Osteocyte (in vitro differentiated cells): ENCODE results near the gene C5orf15. TPM values are rescaled to one million over a fixed set of nuclear protein-coding genes. Genes with fewer than 3 reads are reported as not detected.
A peak's percentile ranks its signal among the peaks of the same experiment; 100 is the strongest.

ENCODE experiments used
- DNase-seq: peaks from one replicate; pipeline ENCODE4 v3.0.0; 2021; ENCODE audit warnings: mixed read lengths; ENCODE audit not compliant: unreplicated experiment; ENCODE audit errors: extremely low spot score
- H3K27ac Mint-ChIP-seq: one replicate; pipeline ENCODE4 v1.8.0; 2021; ENCODE audit warnings: mild to moderate bottlenecking, mixed read lengths; ENCODE audit not compliant: unreplicated experiment
- H3K27me3 Mint-ChIP-seq: one replicate; pipeline ENCODE4 v1.8.0; 2021; ENCODE audit warnings: mixed read lengths; ENCODE audit not compliant: unreplicated experiment
- H3K36me3 Mint-ChIP-seq: one replicate; pipeline ENCODE4 v1.8.0; 2021; ENCODE audit warnings: mixed read lengths; ENCODE audit not compliant: unreplicated experiment
- H3K4me1 Mint-ChIP-seq: one replicate; pipeline ENCODE4 v1.8.0; 2021; ENCODE audit warnings: mixed read lengths; ENCODE audit not compliant: unreplicated experiment
- H3K4me3 Mint-ChIP-seq: one replicate; pipeline ENCODE4 v1.8.0; 2021; ENCODE audit warnings: mild to moderate bottlenecking, moderate library complexity, mixed read lengths; ENCODE audit not compliant: unreplicated experiment
- H3K9me3 Mint-ChIP-seq: one replicate; pipeline ENCODE4 v1.8.0; 2021; ENCODE audit warnings: mixed read lengths; ENCODE audit not compliant: unreplicated experiment
- CTCF ChIP-seq: fragments of 200-600 bp; sonication (generic); IDR thresholded peaks from 2 replicates; pipeline ENCODE4 v1.5.0; 2021; ENCODE audit warnings: antibody characterized with exemption, mild to moderate bottlenecking, moderate library complexity
- total RNA-seq: library from RNA; stranded (reverse); gene quantifications from 2 replicates; pipeline ENCODE4 v1.2.1, GENCODE V29; 2021

Gene C5orf15
- total RNA-seq, 1 donor from 2014 or later, result 62.6 TPM

- no peak for DNase-seq
- Mint-ChIP-seq H3K4me1 (peaks cover 36% of the 10 kb centered on the region), H3K36me3 (peaks cover 8% of the 10 kb centered on the region), H3K27me3 (no peaks in the 10 kb centered on the region), H3K4me3 (peak overlapping the region; percentile 98), H3K9me3 (no peaks in the 10 kb centered on the region), H3K27ac (peak overlapping the region; percentile 97)
- no peak for TF ChIP-seq CTCF
These were observed 1.4 kb upstream of the C5orf15 start for GRCh38 chr5:133969654-133970324.

- H3K4me1 Mint-ChIP-seq, result peaks cover 43% of the 10 kb centered on the region
- H3K36me3 Mint-ChIP-seq, result peaks cover 9% of the 10 kb centered on the region
- TF ChIP-seq CTCF, result no peak
- H3K4me3 Mint-ChIP-seq, result peak overlapping the region; percentile 98
- no peaks in the 10 kb centered on the region for H3K27me3 Mint-ChIP-seq
- DNase-seq, result no peak
- no peaks in the 10 kb centered on the region for H3K9me3 Mint-ChIP-seq
- peak overlapping the region; percentile 97 for H3K27ac Mint-ChIP-seq
These were observed 674 bp downstream of the C5orf15 start for GRCh38 chr5:133967698-133968203.

GRCh38 chr5:133967124-133967523, 1.3 kb downstream of the C5orf15 start:
- DNase-seq, result no peak

GRCh38 chr5:133966090-133966489, 2.3 kb downstream of the C5orf15 start:
- H3K4me1 Mint-ChIP-seq, result peaks cover 56% of the 10 kb centered on the region
- no peak overlapping the region for H3K4me3 Mint-ChIP-seq
- H3K27ac Mint-ChIP-seq, result no peak overlapping the region
- TF ChIP-seq CTCF, result no peak
- no peaks in the 10 kb centered on the region for H3K27me3 Mint-ChIP-seq
- H3K36me3 Mint-ChIP-seq, result peaks cover 9% of the 10 kb centered on the region
- no peaks in the 10 kb centered on the region for H3K9me3 Mint-ChIP-seq
- no peak for DNase-seq

More at GRCh38 chr5:133967124-133967523, 1.3 kb downstream of the C5orf15 start:
- Mint-ChIP-seq H3K4me3 (peak overlapping the region; percentile 98), H3K9me3 (no peaks in the 10 kb centered on the region), H3K36me3 (peaks cover 9% of the 10 kb centered on the region), H3K27me3 (no peaks in the 10 kb centered on the region), H3K4me1 (peaks cover 50% of the 10 kb centered on the region), H3K27ac (peak overlapping the region; percentile 97)
- no peak for TF ChIP-seq CTCF

- Mint-ChIP-seq H3K36me3 (peaks cover 15% of the 10 kb centered on the region), H3K27me3 (no peaks in the 10 kb centered on the region), H3K27ac (peak overlapping the region; percentile 82), H3K4me3 (no peak overlapping the region), H3K4me1 (peaks cover 46% of the 10 kb centered on the region), H3K9me3 (no peaks in the 10 kb centered on the region)
- no peak for DNase-seq
- TF ChIP-seq CTCF, result no peak
These were observed 4.8 kb downstream of the C5orf15 start for GRCh38 chr5:133963493-133964128.
